ENCODE data around the gene CAMK4. TPM values are rescaled to one million over a fixed set of nuclear protein-coding genes. Genes with fewer than 3 reads are reported as not detected.

The CAMK4 gene
- total and polyA plus RNA-seq, 2 experiments from 2014 or later, result 4.2 to 7.3 TPM

GRCh38 chr5:111238431-111239225 lies 14.4 kb downstream of the CAMK4 start:
- no peaks in the 10 kb centered on the region for H3K27me3 Mint-ChIP-seq (ENCODE audit: insufficient read depth, low read depth, poor library complexity)
- Histone ChIP-seq H3K4me1 (ENCODE audit: insufficient read depth) (no peaks in the 10 kb centered on the region), H3K4me2 (no peak overlapping the region), H3F3A (replicated peaks; ENCODE audit: low read depth) (no peaks in the 10 kb centered on the region), H3K9me2 (ENCODE audit: insufficient read depth) (no peaks in the 10 kb centered on the region), H3K27ac (ENCODE audit: low read depth) (no peak overlapping the region), H3K4me3 (no peak overlapping the region), H3K27me3 (ENCODE audit: insufficient read depth) (no peaks in the 10 kb centered on the region), H4K20me1 (replicated peaks; ENCODE audit: insufficient read depth) (peaks cover 4% of the 10 kb centered on the region; the same call in 1 of the 2 replicates), H2AFZ (no peak overlapping the region), H3K36me3 (ENCODE audit: insufficient read depth) (no peaks in the 10 kb centered on the region), H3K79me2 (replicated peaks; ENCODE audit: insufficient read depth) (no peaks in the 10 kb centered on the region)
- H3K27ac Mint-ChIP-seq, result no peak overlapping the region
- no peak for DNase-seq (ENCODE audit: low spot score)
- H3K4me3 Mint-ChIP-seq, result no peak overlapping the region
- no peaks in the 10 kb centered on the region for H3K9me3 Mint-ChIP-seq
- peaks cover 10% of the 10 kb centered on the region for H3K4me1 Mint-ChIP-seq
- ATAC-seq, result no peak
- TF ChIP-seq NANOG (IDR thresholded peaks at IDR 0.05; ENCODE audit: borderline replicate concordance) (no peak), EZH2phosphoT487 (IDR thresholded peaks at IDR 0.05; ENCODE audit: unreplicated experiment) (no peak), POLR2AphosphoS5 (IDR thresholded peaks at IDR 0.05; ENCODE audit: low read depth) (no peak)
- TF ChIP-seq, protein P1, sequence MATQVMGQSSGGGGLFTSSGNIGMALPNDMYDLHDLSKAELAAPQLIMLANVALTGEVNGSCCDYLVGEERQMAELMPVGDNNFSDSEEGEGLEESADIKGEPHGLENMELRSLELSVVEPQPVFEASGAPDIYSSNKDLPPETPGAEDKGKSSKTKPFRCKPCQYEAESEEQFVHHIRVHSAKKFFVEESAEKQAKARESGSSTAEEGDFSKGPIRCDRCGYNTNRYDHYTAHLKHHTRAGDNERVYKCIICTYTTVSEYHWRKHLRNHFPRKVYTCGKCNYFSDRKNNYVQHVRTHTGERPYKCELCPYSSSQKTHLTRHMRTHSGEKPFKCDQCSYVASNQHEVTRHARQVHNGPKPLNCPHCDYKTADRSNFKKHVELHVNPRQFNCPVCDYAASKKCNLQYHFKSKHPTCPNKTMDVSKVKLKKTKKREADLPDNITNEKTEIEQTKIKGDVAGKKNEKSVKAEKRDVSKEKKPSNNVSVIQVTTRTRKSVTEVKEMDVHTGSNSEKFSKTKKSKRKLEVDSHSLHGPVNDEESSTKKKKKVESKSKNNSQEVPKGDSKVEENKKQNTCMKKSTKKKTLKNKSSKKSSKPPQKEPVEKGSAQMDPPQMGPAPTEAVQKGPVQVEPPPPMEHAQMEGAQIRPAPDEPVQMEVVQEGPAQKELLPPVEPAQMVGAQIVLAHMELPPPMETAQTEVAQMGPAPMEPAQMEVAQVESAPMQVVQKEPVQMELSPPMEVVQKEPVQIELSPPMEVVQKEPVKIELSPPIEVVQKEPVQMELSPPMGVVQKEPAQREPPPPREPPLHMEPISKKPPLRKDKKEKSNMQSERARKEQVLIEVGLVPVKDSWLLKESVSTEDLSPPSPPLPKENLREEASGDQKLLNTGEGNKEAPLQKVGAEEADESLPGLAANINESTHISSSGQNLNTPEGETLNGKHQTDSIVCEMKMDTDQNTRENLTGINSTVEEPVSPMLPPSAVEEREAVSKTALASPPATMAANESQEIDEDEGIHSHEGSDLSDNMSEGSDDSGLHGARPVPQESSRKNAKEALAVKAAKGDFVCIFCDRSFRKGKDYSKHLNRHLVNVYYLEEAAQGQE (IDR thresholded peaks at IDR 0.05; ENCODE audit: unreplicated experiment), result no peak
- H3K36me3 Mint-ChIP-seq (ENCODE audit: low read depth), result no peaks in the 10 kb centered on the region

GRCh38 chr5:111241696-111242095 lies 17.5 kb downstream of the CAMK4 start:
- Histone ChIP-seq H3K36me3 (ENCODE audit: insufficient read depth) (no peaks in the 10 kb centered on the region), H4K20me1 (replicated peaks; ENCODE audit: insufficient read depth) (peaks cover 4% of the 10 kb centered on the region; the same call in 1 of the 2 replicates), H3K9me2 (ENCODE audit: insufficient read depth) (no peaks in the 10 kb centered on the region), H3K27ac (ENCODE audit: low read depth) (no peak overlapping the region), H3K4me3 (no peak overlapping the region), H2AFZ (no peak overlapping the region), H3K4me2 (no peak overlapping the region), H3K27me3 (ENCODE audit: insufficient read depth) (no peaks in the 10 kb centered on the region), H3K4me1 (ENCODE audit: insufficient read depth) (no peaks in the 10 kb centered on the region), H3F3A (replicated peaks; ENCODE audit: low read depth) (no peaks in the 10 kb centered on the region), H3K79me2 (replicated peaks; ENCODE audit: insufficient read depth) (no peaks in the 10 kb centered on the region)
- ATAC-seq, result no peak
- H3K27ac Mint-ChIP-seq, result no peak overlapping the region
- DNase-seq (ENCODE audit: low spot score), result no peak
- H3K9me3 Mint-ChIP-seq, result no peaks in the 10 kb centered on the region
- TF ChIP-seq, protein P2, sequence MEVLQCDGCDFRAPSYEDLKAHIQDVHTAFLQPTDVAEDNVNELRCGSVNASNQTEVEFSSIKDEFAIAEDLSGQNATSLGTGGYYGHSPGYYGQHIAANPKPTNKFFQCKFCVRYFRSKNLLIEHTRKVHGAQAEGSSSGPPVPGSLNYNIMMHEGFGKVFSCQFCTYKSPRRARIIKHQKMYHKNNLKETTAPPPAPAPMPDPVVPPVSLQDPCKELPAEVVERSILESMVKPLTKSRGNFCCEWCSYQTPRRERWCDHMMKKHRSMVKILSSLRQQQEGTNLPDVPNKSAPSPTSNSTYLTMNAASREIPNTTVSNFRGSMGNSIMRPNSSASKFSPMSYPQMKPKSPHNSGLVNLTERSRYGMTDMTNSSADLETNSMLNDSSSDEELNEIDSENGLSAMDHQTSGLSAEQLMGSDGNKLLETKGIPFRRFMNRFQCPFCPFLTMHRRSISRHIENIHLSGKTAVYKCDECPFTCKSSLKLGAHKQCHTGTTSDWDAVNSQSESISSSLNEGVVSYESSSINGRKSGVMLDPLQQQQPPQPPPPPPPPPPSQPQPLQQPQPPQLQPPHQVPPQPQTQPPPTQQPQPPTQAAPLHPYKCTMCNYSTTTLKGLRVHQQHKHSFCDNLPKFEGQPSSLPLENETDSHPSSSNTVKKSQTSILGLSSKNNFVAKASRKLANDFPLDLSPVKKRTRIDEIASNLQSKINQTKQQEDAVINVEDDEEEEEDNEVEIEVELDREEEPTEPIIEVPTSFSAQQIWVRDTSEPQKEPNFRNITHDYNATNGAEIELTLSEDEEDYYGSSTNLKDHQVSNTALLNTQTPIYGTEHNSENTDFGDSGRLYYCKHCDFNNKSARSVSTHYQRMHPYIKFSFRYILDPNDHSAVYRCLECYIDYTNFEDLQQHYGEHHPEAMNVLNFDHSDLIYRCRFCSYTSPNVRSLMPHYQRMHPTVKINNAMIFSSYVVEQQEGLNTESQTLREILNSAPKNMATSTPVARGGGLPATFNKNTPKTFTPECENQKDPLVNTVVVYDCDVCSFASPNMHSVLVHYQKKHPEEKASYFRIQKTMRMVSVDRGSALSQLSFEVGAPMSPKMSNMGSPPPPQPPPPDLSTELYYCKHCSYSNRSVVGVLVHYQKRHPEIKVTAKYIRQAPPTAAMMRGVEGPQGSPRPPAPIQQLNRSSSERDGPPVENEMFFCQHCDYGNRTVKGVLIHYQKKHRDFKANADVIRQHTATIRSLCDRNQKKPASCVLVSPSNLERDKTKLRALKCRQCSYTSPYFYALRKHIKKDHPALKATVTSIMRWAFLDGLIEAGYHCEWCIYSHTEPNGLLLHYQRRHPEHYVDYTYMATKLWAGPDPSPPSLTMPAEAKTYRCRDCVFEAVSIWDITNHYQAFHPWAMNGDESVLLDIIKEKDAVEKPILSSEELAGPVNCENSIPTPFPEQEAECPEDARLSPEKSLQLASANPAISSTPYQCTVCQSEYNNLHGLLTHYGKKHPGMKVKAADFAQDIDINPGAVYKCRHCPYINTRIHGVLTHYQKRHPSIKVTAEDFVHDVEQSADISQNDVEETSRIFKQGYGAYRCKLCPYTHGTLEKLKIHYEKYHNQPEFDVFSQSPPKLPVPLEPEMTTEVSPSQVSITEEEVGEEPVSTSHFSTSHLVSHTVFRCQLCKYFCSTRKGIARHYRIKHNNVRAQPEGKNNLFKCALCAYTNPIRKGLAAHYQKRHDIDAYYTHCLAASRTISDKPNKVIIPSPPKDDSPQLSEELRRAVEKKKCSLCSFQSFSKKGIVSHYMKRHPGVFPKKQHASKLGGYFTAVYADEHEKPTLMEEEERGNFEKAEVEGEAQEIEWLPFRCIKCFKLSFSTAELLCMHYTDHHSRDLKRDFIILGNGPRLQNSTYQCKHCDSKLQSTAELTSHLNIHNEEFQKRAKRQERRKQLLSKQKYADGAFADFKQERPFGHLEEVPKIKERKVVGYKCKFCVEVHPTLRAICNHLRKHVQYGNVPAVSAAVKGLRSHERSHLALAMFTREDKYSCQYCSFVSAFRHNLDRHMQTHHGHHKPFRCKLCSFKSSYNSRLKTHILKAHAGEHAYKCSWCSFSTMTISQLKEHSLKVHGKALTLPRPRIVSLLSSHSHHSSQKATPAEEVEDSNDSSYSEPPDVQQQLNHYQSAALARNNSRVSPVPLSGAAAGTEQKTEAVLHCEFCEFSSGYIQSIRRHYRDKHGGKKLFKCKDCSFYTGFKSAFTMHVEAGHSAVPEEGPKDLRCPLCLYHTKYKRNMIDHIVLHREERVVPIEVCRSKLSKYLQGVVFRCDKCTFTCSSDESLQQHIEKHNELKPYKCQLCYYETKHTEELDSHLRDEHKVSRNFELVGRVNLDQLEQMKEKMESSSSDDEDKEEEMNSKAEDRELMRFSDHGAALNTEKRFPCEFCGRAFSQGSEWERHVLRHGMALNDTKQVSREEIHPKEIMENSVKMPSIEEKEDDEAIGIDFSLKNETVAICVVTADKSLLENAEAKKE (CRISPR knock-in tag; IDR thresholded peaks at IDR 0.05), result no peak
- TF ChIP-seq EZH2phosphoT487 (IDR thresholded peaks at IDR 0.05; ENCODE audit: unreplicated experiment), result no peak
- H3K4me3 Mint-ChIP-seq, result no peak overlapping the region
- no peaks in the 10 kb centered on the region for H3K27me3 Mint-ChIP-seq (ENCODE audit: insufficient read depth, low read depth, poor library complexity)
- peaks cover 10% of the 10 kb centered on the region for H3K4me1 Mint-ChIP-seq
- H3K36me3 Mint-ChIP-seq (ENCODE audit: low read depth), result no peaks in the 10 kb centered on the region
